H1 (cell line): ENCODE data around the gene B3GAT2. TPM values are rescaled to one million over a fixed set of nuclear protein-coding genes. Genes with fewer than 3 reads are reported as not detected.

Experiments used
- CTCF ChIA-PET: fragments of 300-600 bp; sonication (Branson Sonifier 250); formaldehyde crosslinking; loops from one replicate; lab custom pipeline; 2021; ENCODE audit not compliant: partially characterized antibody; lab: Charles Lee
- POLR2A ChIA-PET: fragments of 300-600 bp; sonication (Branson Sonifier 250); formaldehyde crosslinking; loops from one replicate; lab custom pipeline; 2021; ENCODE audit warnings: inconsistent platforms; ENCODE audit not compliant: partially characterized antibody; lab: Charles Lee
- DNase-seq, 2 experiments: peaks; one replicate each; pipeline versions ENCODE4 v3.0.0 to v3.0.0-alpha.2; 2010 to 2022; ENCODE audit warnings: low spot score in 2 of 2, low read depth in 1 of 2, mixed read lengths in 1 of 2
- FAIRE-seq: peaks from 2 replicates; lab custom pipeline; 2011; peaks lifted over from hg19 to GRCh38; lab: Jason Lieb, UNC
- H2AFZ ChIP-seq: 2 replicates; pipeline ENCODE4 v1.8.1; 2012; ENCODE audit warnings: low read length, inconsistent platforms
- H2AK5ac ChIP-seq: 2 replicates; pipeline ENCODE4 v1.6.1; 2013; ENCODE audit warnings: low read depth, low read length
- H2BK120ac ChIP-seq: replicated peaks from 2 replicates; pipeline ENCODE3; 2013; ENCODE audit warnings: low read depth, low read length, inconsistent platforms
- H2BK12ac ChIP-seq: 2 replicates; pipeline ENCODE4 v1.6.1; 2013; ENCODE audit warnings: low read depth, low read length
- H2BK15ac ChIP-seq: 2 replicates; pipeline ENCODE4 v1.6.1; 2013; ENCODE audit warnings: low read length
- H2BK20ac ChIP-seq: 2 replicates; pipeline ENCODE4 v1.6.1; 2013; ENCODE audit warnings: low read length
- H2BK5ac ChIP-seq: 2 replicates; pipeline ENCODE4 v1.6.1; 2013; ENCODE audit warnings: low read depth, low read length
- H3K14ac ChIP-seq: 2 replicates; pipeline ENCODE4 v1.6.1; 2013; ENCODE audit warnings: inconsistent platforms; ENCODE audit not compliant: insufficient read length
- H3K18ac ChIP-seq: 2 replicates; pipeline ENCODE4 v1.6.1; 2013; ENCODE audit warnings: low read length; ENCODE audit errors: extremely low read depth
- H3K23ac ChIP-seq: 2 replicates; pipeline ENCODE4 v1.6.1; 2013; ENCODE audit warnings: inconsistent platforms; ENCODE audit not compliant: insufficient read length
- H3K23me2 ChIP-seq: 2 replicates; pipeline ENCODE4 v1.6.1; 2013; ENCODE audit warnings: low read depth, low read length
- H3K27ac ChIP-seq: 2 replicates; pipeline ENCODE4 v1.6.1; 2011; ENCODE audit warnings: low read depth, low read length, inconsistent platforms
- H3K27me3 ChIP-seq, 4 experiments: replicated peaks in 1 of 4; 1 replicate in 1 of 4; 2 replicates in 3 of 4; pipeline versions ENCODE4 v1.6.1 to v1.8.1; 2011 to 2013; ENCODE audit warnings: low read length in 3 of 4, mild to moderate bottlenecking in 3 of 4, inconsistent platforms in 2 of 4, mixed read lengths in 2 of 4, moderate library complexity in 1 of 4; ENCODE audit not compliant: control insufficient read depth in 3 of 4, insufficient read depth in 3 of 4; ENCODE audit errors: extremely low read depth in 1 of 4
- H3K36me3 ChIP-seq, 4 experiments: 2 replicates each; pipeline versions ENCODE4 v1.6.1 to v1.8.1; 2011 to 2013; ENCODE audit warnings: mild to moderate bottlenecking in 4 of 4, low read length in 3 of 4, moderate library complexity in 2 of 4, control low read depth in 1 of 4, inconsistent platforms in 1 of 4; ENCODE audit not compliant: insufficient read depth in 4 of 4, control insufficient read depth in 2 of 4
- H3K4ac ChIP-seq: replicated peaks from 2 replicates; pipeline ENCODE3; 2013; ENCODE audit warnings: low read length, low read depth, mixed read lengths, inconsistent platforms; ENCODE audit not compliant: insufficient read length
- H3K4me1 ChIP-seq, 4 experiments: replicated peaks in 1 of 4; 1 replicate in 1 of 4; 2 replicates in 3 of 4; pipeline versions ENCODE4 v1.6.1 to v1.8.1; 2011 to 2013; ENCODE audit warnings: low read length in 3 of 4, inconsistent platforms in 2 of 4, mixed read lengths in 1 of 4; ENCODE audit not compliant: insufficient read depth in 4 of 4, control insufficient read depth in 3 of 4
- H3K4me2 ChIP-seq, 2 experiments: 2 replicates each; pipeline versions ENCODE4 v1.6.1 to v1.8.1; 2011 to 2013; ENCODE audit warnings: low read depth in 2 of 2, low read length in 2 of 2, control low read depth in 1 of 2, inconsistent platforms in 1 of 2, mild to moderate bottlenecking in 1 of 2; ENCODE audit not compliant: insufficient read depth in 1 of 2
- H3K4me3 ChIP-seq, 4 experiments: fragments of 200-600, 300-600 bp in 1 of 4; sonication (generic), shearing (Covaris generic), sonication (Bioruptor Twin) in 1 of 4; 2 replicates each; pipeline versions ENCODE4 v1.5.1 to v1.8.1; 2011 to 2016; ENCODE audit warnings: low read length in 4 of 4, low read depth in 3 of 4, control low read depth in 2 of 4, inconsistent platforms in 2 of 4, mild to moderate bottlenecking in 2 of 4, mixed read lengths in 1 of 4, moderate library complexity in 1 of 4; ENCODE audit not compliant: insufficient read depth in 2 of 4; ENCODE audit errors: extremely low read depth in 1 of 4
- H3K56ac ChIP-seq: replicated peaks from 2 replicates; pipeline ENCODE3; 2013; ENCODE audit warnings: low read depth, mild to moderate bottlenecking, mixed read lengths, low read length, inconsistent platforms; ENCODE audit not compliant: insufficient read length
- H3K79me1 ChIP-seq: 2 replicates; pipeline ENCODE4 v1.6.1; 2013; ENCODE audit warnings: low read depth, low read length, control low read depth
- H3K79me2 ChIP-seq, 2 experiments: 2 replicates each; pipeline versions ENCODE4 v1.6.1 to v1.8.1; 2012 to 2013; ENCODE audit warnings: low read length in 2 of 2, mild to moderate bottlenecking in 2 of 2, inconsistent platforms in 1 of 2; ENCODE audit not compliant: insufficient read depth in 2 of 2, control insufficient read depth in 1 of 2
- H3K9ac ChIP-seq, 4 experiments: replicated peaks in 1 of 4; 1 replicate in 1 of 4; 2 replicates in 3 of 4; pipeline versions ENCODE4 v1.6.1 to v1.8.1; 2011 to 2013; ENCODE audit warnings: low read depth in 3 of 4, low read length in 3 of 4, control low read depth in 2 of 4, mild to moderate bottlenecking in 2 of 4, moderate library complexity in 2 of 4, inconsistent platforms in 1 of 4; ENCODE audit errors: extremely low read depth in 1 of 4
- H3K9me3 ChIP-seq, 2 experiments: 2 replicates each; pipeline versions ENCODE4 v1.6.1 to v1.8.1; 2012 to 2013; ENCODE audit warnings: mild to moderate bottlenecking in 2 of 2, moderate library complexity in 2 of 2, control low read depth in 1 of 2, inconsistent platforms in 1 of 2, low read depth in 1 of 2, low read length in 1 of 2, mixed read lengths in 1 of 2; ENCODE audit not compliant: insufficient read depth in 2 of 2
- H4K20me1 ChIP-seq, 2 experiments: replicated peaks in 1 of 2; 2 replicates each; pipeline versions ENCODE3 to v1.8.1; 2011 to 2013; ENCODE audit warnings: inconsistent platforms in 2 of 2, low read length in 2 of 2, mild to moderate bottlenecking in 1 of 2; ENCODE audit not compliant: insufficient read depth in 2 of 2, control insufficient read depth in 1 of 2
- H4K5ac ChIP-seq: 2 replicates; pipeline ENCODE4 v1.6.1; 2013; ENCODE audit warnings: low read length, low read depth, mixed read lengths, inconsistent platforms; ENCODE audit not compliant: insufficient read length
- H4K8ac ChIP-seq: 2 replicates; pipeline ENCODE4 v1.8.0; 2013; ENCODE audit warnings: mild to moderate bottlenecking, moderate library complexity, low read length, inconsistent platforms; ENCODE audit not compliant: insufficient read depth; ENCODE audit errors: extremely low read depth
- H4K91ac ChIP-seq: replicated peaks from 2 replicates; pipeline ENCODE3; 2013; ENCODE audit warnings: low read length, mixed read lengths, inconsistent platforms; ENCODE audit not compliant: insufficient read length
- CEBPB ChIP-seq: IDR thresholded peaks from 2 replicates; pipeline ENCODE4 v1.6.1; 2012; ENCODE audit warnings: low read depth, low read length
- CTBP2 ChIP-seq: IDR thresholded peaks from 2 replicates; pipeline ENCODE4 v1.7.0; 2011; ENCODE audit warnings: borderline replicate concordance, mild to moderate bottlenecking, moderate library complexity, mixed read lengths, low read length; ENCODE audit not compliant: insufficient read depth, insufficient read length
- EP300 ChIP-seq, 2 experiments: IDR thresholded peaks; 1 replicate in 1 of 2; 2 replicates in 1 of 2; pipeline ENCODE4 v1.6.1; 2011 to 2012; ENCODE audit warnings: low read depth in 2 of 2, low read length in 2 of 2, mild to moderate bottlenecking in 2 of 2, borderline replicate concordance in 1 of 2, inconsistent platforms in 1 of 2, moderate library complexity in 1 of 2
- FOSL1 ChIP-seq: IDR thresholded peaks from 2 replicates; pipeline ENCODE4 v1.6.1; 2011; ENCODE audit warnings: mild to moderate bottlenecking, low read depth, low read length, moderate library complexity; ENCODE audit not compliant: insufficient read depth
- MAFK ChIP-seq: IDR thresholded peaks from 2 replicates; pipeline ENCODE4 v1.6.1; 2012; ENCODE audit warnings: low read depth, mild to moderate bottlenecking, improper control_type of control experiment, low read length
- MAX ChIP-seq: IDR thresholded peaks from 2 replicates; pipeline ENCODE4 v1.6.1; 2012; ENCODE audit warnings: inconsistent platforms
- NANOG ChIP-seq: IDR thresholded peaks from 2 replicates; pipeline ENCODE4 v1.6.1; 2011; ENCODE audit warnings: low read length, low read depth, mild to moderate bottlenecking, inconsistent platforms; ENCODE audit not compliant: insufficient read depth, poor library complexity, severe bottlenecking
- POLR2AphosphoS5 ChIP-seq: IDR thresholded peaks from 2 replicates; pipeline ENCODE4 v1.6.1; 2011; ENCODE audit warnings: low read depth, low read length
- RNF2 ChIP-seq: fragments of 200-900, 300-1000 bp; sonication (generic); IDR thresholded peaks from 2 replicates; pipeline ENCODE4 v1.7.1; 2016; ENCODE audit warnings: borderline replicate concordance, low read depth, mild to moderate bottlenecking, antibody characterized with exemption, low read length; ENCODE audit not compliant: poor library complexity, severe bottlenecking; ENCODE audit errors: missing control alignments
- SIN3A ChIP-seq, 2 experiments: IDR thresholded peaks in 1 of 2; conservative IDR thresholded peaks in 1 of 2; 2 replicates each; pipeline ENCODE4 v1.6.1; 2011 to 2012; ENCODE audit warnings: low read length in 2 of 2, improper control_type of control experiment in 1 of 2, low read depth in 1 of 2, mild to moderate bottlenecking in 1 of 2
- SP2 ChIP-seq: IDR thresholded peaks from 2 replicates; pipeline ENCODE4 v1.6.1; 2012; ENCODE audit warnings: mild to moderate bottlenecking, low read length, inconsistent platforms
- ZNF274 ChIP-seq: IDR thresholded peaks from 2 replicates; pipeline ENCODE4 v1.7.0; 2012; ENCODE audit warnings: low read length, borderline replicate concordance; ENCODE audit errors: extremely low read depth
- WGBS, 2 experiments: shearing (Covaris generic) in 1 of 2; methylation state at CpG; one replicate each; pipeline versions ENCODE4 v1.1.6 to v1.1.7; 2013 to 2015; ENCODE audit warnings: low lambda C conversion rate in 2 of 2, mixed read lengths in 2 of 2, inconsistent platforms in 1 of 2, low coverage in 1 of 2, missing lambda C conversion rate in 1 of 2; ENCODE audit not compliant: insufficient replicate concordance in 2 of 2, insufficient coverage in 1 of 2, insufficient read length in 1 of 2; ENCODE audit errors: extremely low coverage in 1 of 2, missing lambda C conversion rate in 1 of 2; 5-methylcytosine and 5-hydroxymethylcytosine counted together
- polyA plus RNA-seq, 7 experiments: library from polyadenylated mRNA; depleted of rRNA in 3 of 7; stranded (reverse) in 5 of 7; unstranded in 2 of 7; fragments of >200 nt in 5 of 7; fragments of 200-250 nt in 2 of 7; gene quantifications; 1 replicate in 5 of 7; 2 replicates in 1 of 7; 4 replicates in 1 of 7; pipeline versions ENCODE4 v1.2.1 to v1.2.3, GENCODE V29; 2011 to 2013; ENCODE audit warnings: missing spikeins in 2 of 7, mixed read lengths in 2 of 7
- total RNA-seq: library from RNA; stranded (reverse); fragmentation: NEBNext Ultra II Directional; extraction: Animal tissue kit (Norgen Biotek cat#: 25700); gene quantifications from 2 replicates; pipeline ENCODE4 v1.2.1, GENCODE V29; 2021

The B3GAT2 gene
- total and polyA plus RNA-seq, 2 of the 8 experiments (the other 6 are each of a cell fraction or from before 2014, with no cell fraction given), result 0.83 to 1.9 TPM

- Histone ChIP-seq H4K5ac (no peak overlapping the region), H3K79me2 (no peaks in the 10 kb centered on the region), H4K91ac (no peak overlapping the region), H3K4me1 (no peaks in the 10 kb centered on the region), H3K23ac (no peak overlapping the region), H3K18ac (no peak overlapping the region), H2BK15ac (no peak overlapping the region), H2AFZ (no peak overlapping the region), H4K8ac (no peak overlapping the region), H2AK5ac (no peak overlapping the region), H3K79me1 (no peaks in the 10 kb centered on the region), H4K20me1 (no peaks in the 10 kb centered on the region), H3K4me3 (no peak overlapping the region), H3K4ac (no peak overlapping the region), H3K27me3 (no peaks in the 10 kb centered on the region), H2BK20ac (no peak overlapping the region), H3K9ac (no peak overlapping the region), H3K14ac (no peak overlapping the region), H2BK120ac (no peak overlapping the region), H3K27ac (no peak overlapping the region), H3K4me2 (no peak overlapping the region), H2BK12ac (no peak overlapping the region), H3K56ac (no peak overlapping the region), H3K23me2 (no peaks in the 10 kb centered on the region), H2BK5ac (no peak overlapping the region), H3K36me3 (no peaks in the 10 kb centered on the region), H3K9me3 (no peaks in the 10 kb centered on the region)
- ChIA-PET POLR2A (no interaction called here), CTCF (no interaction called here)
- FAIRE-seq, result no peak
- DNase-seq, result no peak
- no peak for TF ChIP-seq RNF2
- no peak for TF ChIP-seq MAX
- TF ChIP-seq CTBP2, result no peak
- TF ChIP-seq SP2, result no peak
- TF ChIP-seq FOSL1, result no peak
- TF ChIP-seq NANOG, result no peak
- TF ChIP-seq SIN3A (conservative IDR thresholded peaks at IDR 0.05 in 1 of 2, IDR thresholded peaks at IDR 0.05 in 1 of 2; ENCODE audit: low read depth in 1 of 2, low read length in 2 of 2), result no peak
- no peak for TF ChIP-seq CEBPB
- no peak for TF ChIP-seq ZNF274
- TF ChIP-seq POLR2AphosphoS5, result no peak
- TF ChIP-seq EP300 (IDR thresholded peaks at IDR 0.05; ENCODE audit: borderline replicate concordance in 1 of 2, low read depth in 2 of 2, low read length in 2 of 2), result no peak
- TF ChIP-seq MAFK, result no peak
- 100% methylated on average over 1 of the region's 1 CpG; no CpG with 5 or more reads in 1 of the 2 experiments for WGBS, 2 experiments
These were observed 39.2 kb upstream of the B3GAT2 start for GRCh38 chr6:70996106-70996505.
